ENCODE results near the gene ACVR1. TPM values are rescaled to one million over a fixed set of nuclear protein-coding genes. Genes with fewer than 3 reads are reported as not detected.

Gene ACVR1
- total RNA-seq, 2 donors from 2014 or later = 34.5 to 36.8 TPM

DNA sequence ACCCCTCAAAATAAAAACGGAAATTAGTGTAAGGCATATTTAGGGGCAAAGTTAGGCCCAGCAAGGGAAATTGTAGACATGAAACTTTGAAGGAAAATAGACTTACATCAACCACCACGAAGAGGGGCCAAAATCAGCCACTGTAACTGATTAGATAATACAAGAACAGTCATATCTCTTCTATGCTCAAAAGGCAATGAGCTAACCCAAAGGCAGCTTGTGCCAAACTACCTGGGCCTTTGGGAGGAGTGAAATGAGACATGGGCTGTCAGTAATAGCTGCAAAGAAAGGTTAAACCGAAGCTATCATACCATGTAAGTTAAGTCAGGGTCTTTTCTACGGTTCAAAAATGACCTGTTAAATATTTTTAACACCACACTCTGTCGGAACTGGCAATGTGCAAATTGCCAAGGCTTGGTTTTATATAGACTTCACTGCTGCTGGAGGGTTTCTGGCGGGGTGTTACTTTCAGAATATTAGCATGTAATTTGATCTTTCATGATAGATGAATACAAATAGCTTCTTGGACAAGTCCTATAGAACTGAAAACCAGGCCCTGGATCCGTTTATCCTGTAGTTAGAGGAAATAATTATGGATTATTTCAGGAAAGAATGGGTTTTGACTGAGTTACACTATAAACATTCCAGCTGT is 69.6 kb downstream of the ACVR1 start:
- Histone ChIP-seq H3K27ac (peak overlapping the region; percentile 43 to 69), H3K4me1 (peaks cover 0 to 47% of the 10 kb centered on the region in 2 donors)

GRCh38 chr2:157805519-157805918 is 70.6 kb downstream of the ACVR1 start:
- Histone ChIP-seq H3K4me3 (no peak overlapping the region), H3K36me3 (no peaks in the 10 kb centered on the region), H3K9me3 (no peaks in the 10 kb centered on the region), H3K4me1 (peaks cover 0 to 47% of the 10 kb centered on the region in 2 donors), H3K27me3 (no peaks in the 10 kb centered on the region), H3K27ac (no peak overlapping the region)
- no peak for DNase-seq (ENCODE audit: low spot score)
- TF ChIP-seq, protein P1, sequence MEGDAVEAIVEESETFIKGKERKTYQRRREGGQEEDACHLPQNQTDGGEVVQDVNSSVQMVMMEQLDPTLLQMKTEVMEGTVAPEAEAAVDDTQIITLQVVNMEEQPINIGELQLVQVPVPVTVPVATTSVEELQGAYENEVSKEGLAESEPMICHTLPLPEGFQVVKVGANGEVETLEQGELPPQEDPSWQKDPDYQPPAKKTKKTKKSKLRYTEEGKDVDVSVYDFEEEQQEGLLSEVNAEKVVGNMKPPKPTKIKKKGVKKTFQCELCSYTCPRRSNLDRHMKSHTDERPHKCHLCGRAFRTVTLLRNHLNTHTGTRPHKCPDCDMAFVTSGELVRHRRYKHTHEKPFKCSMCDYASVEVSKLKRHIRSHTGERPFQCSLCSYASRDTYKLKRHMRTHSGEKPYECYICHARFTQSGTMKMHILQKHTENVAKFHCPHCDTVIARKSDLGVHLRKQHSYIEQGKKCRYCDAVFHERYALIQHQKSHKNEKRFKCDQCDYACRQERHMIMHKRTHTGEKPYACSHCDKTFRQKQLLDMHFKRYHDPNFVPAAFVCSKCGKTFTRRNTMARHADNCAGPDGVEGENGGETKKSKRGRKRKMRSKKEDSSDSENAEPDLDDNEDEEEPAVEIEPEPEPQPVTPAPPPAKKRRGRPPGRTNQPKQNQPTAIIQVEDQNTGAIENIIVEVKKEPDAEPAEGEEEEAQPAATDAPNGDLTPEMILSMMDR (IDR thresholded peaks at IDR 0.05) = no peak

More for the DNA sequence above, 69.6 kb downstream of the ACVR1 start:
- Histone ChIP-seq H3K36me3 (no peaks in the 10 kb centered on the region), H3K9me3 (no peaks in the 10 kb centered on the region), H3K4me3 (no peak overlapping the region), H3K27me3 (no peaks in the 10 kb centered on the region)
- DNase-seq (ENCODE audit: low spot score) = no peak
- TF ChIP-seq, protein P1 (IDR thresholded peaks at IDR 0.05) = no peak

DNA sequence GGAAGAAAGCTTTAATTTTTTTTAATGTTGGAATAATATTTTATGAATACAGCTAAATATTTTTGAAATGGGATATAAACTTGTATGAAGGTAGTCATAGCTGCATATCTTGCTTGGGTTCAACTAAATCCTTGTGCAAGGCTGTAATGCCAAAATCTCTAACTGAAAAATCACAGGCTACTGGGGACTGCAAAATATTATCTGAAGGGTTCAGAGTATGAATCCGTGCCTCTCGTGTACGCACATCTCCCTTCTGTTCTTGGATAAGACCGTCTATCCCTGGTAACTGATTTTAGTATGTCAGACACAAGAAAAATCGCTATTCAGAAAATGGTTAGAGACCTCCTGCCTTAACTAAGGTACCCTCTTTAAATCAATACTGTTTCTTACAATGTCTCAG is 71.8 kb downstream of the ACVR1 start:
- H3K4me1 ChIP-seq = peaks cover 0 to 37% of the 10 kb centered on the region in 2 donors
- no peak for DNase-seq (ENCODE audit: low spot score)
- H3K36me3 ChIP-seq = no peaks in the 10 kb centered on the region
- H3K4me3 ChIP-seq = no peak overlapping the region
- TF ChIP-seq, protein P1 (IDR thresholded peaks at IDR 0.05) = no peak
- no peaks in the 10 kb centered on the region for H3K27me3 ChIP-seq
- peak overlapping the region; percentile 3 to 57 for H3K27ac ChIP-seq
- H3K9me3 ChIP-seq = no peaks in the 10 kb centered on the region

DNA sequence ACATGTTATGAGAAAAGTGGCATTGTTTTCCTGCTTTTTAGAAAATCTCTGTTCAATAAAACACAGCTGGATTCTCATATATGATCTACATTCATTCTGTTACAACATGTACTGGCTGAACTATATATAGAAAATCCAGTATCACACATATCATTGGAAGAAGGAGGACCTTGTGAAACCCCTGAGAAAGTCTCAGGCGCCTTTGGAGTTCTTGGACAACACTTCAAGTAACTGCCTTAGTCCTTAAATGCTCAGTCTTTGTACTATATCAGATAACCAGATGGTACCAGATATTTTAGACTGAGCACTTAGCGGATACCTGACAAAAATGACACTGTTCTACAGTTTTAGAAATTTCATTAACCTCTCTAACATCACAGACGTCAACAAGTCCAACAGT is 72.2 kb downstream of the ACVR1 start:
- no peaks in the 10 kb centered on the region for H3K9me3 ChIP-seq
- H3K27me3 ChIP-seq = no peaks in the 10 kb centered on the region
- no peak for DNase-seq (ENCODE audit: low spot score)
- H3K36me3 ChIP-seq = peaks cover 3% of the 10 kb centered on the region
- H3K27ac ChIP-seq = peak overlapping the region in 1 of 2 donors; percentile 57
- H3K4me3 ChIP-seq = no peak overlapping the region
- TF ChIP-seq, protein P1 (IDR thresholded peaks at IDR 0.05) = no peak
- H3K4me1 ChIP-seq = peaks cover 0 to 33% of the 10 kb centered on the region in 2 donors

- Histone ChIP-seq H3K4me3 (no peak overlapping the region), H3K9me3 (no peaks in the 10 kb centered on the region), H3K27ac (peak overlapping the region in 1 of 2 donors; percentile 57), H3K27me3 (no peaks in the 10 kb centered on the region), H3K36me3 (peaks cover 7% of the 10 kb centered on the region), H3K4me1 (peaks cover 0 to 28% of the 10 kb centered on the region in 2 donors)
- TF ChIP-seq, protein P1 (IDR thresholded peaks at IDR 0.05) = no peak
- DNase-seq (ENCODE audit: low spot score) = no peak
Measured at GRCh38 chr2:157803476-157803875, 72.7 kb downstream of the ACVR1 start.
